NCI-H748 treated with DMSO at 0.1 percent for 48 hours (cell line): ENCODE data around the gene SEC24A.
A peak's percentile ranks its signal among the peaks of the same experiment; 100 is the strongest.
"Not testable (repeated sequence)": the region's sequence is repeated elsewhere in the genome, so short reads cannot be mapped to it uniquely, and the experiment has no call there.

Experiments used
- DNase-seq: peaks from one replicate; lab custom pipeline; 2025; lab: John Stamatoyannopoulos, UW

Gene SEC24A

GRCh38 chr5:134650660-134651059 is 2.1 kb downstream of the SEC24A start:
- DNase-seq: not testable (repeated sequence)

GRCh38 chr5:134651531-134651930 is 2.9 kb downstream of the SEC24A start:
- no peak for DNase-seq

- no peak for DNase-seq
Observed at GRCh38 chr5:134656690-134657089, 8.1 kb downstream of the SEC24A start.

GRCh38 chr5:134659456-134659855 is 10.9 kb downstream of the SEC24A start:
- DNase-seq: no peak

GRCh38 chr5:134659922-134660321 is 11.3 kb downstream of the SEC24A start:
- no peak for DNase-seq

GRCh38 chr5:134662971-134663370 is 14.4 kb downstream of the SEC24A start:
- DNase-seq: no peak

GRCh38 chr5:134664448-134664847 is 15.9 kb downstream of the SEC24A start:
- no peak for DNase-seq

GRCh38 chr5:134673546-134673945 is 25.0 kb downstream of the SEC24A start:
- not testable (repeated sequence) for DNase-seq

GRCh38 chr5:134677357-134677756 is 28.8 kb downstream of the SEC24A start:
- not testable (repeated sequence) for DNase-seq

GRCh38 chr5:134690144-134690543 is 41.6 kb downstream of the SEC24A start:
- not testable (repeated sequence) for DNase-seq

- no peak for DNase-seq
Observed at GRCh38 chr5:134692722-134693121, 44.1 kb downstream of the SEC24A start.

- no peak for DNase-seq
Observed at GRCh38 chr5:134708301-134708700, 59.7 kb downstream of the SEC24A start.

GRCh38 chr5:134714120-134714519 is 65.5 kb downstream of the SEC24A start:
- DNase-seq: no peak

GRCh38 chr5:134714541-134714940 is 66.0 kb downstream of the SEC24A start:
- DNase-seq: no peak

GRCh38 chr5:134715466-134715865 is 66.9 kb downstream of the SEC24A start:
- DNase-seq: not testable (repeated sequence)

GRCh38 chr5:134724872-134725271 is 76.3 kb downstream of the SEC24A start:
- no peak for DNase-seq

- DNase-seq: no peak
Observed at GRCh38 chr5:134732819-134733218, 84.2 kb downstream of the SEC24A start.

- DNase-seq: no peak
Observed at GRCh38 chr5:134735243-134735642, 86.7 kb downstream of the SEC24A start.

GRCh38 chr5:134736173-134736812 is 87.7 kb downstream of the SEC24A start:
- DNase-seq: no peak

GRCh38 chr5:134738133-134738962 is 89.8 kb downstream of the SEC24A start, which contains the start of gene CAMLG:
Gene CAMLG, plus strand, starts transcription at chr5:134738548. Its CDS starts 73 bp downstream, at chr5:134738621.
- DNase-seq: peak; percentile 84

- DNase-seq: peak; percentile 46
Observed at GRCh38 chr5:134738963-134739661, 90.5 kb downstream of the SEC24A start.

GRCh38 chr5:134741052-134741451 is 92.5 kb downstream of the SEC24A start:
- no peak for DNase-seq

GRCh38 chr5:134742134-134742533 is 93.5 kb downstream of the SEC24A start:
- no peak for DNase-seq
